Activated T-cell treated with anti-CD3 and anti-CD28 coated beads, Interleukin-2, amount 50 U/mL, for 24 hours (primary cell): ENCODE results near the gene LRMDA.
"Not testable (repeated sequence)": the region's sequence is repeated elsewhere in the genome, so short reads cannot be mapped to it uniquely, and the experiment has no call there.

Experiments used
- DNase-seq: peaks from one replicate; pipeline ENCODE4 v3.0.0-alpha.2; 2020
- H3K27ac Mint-ChIP-seq: 2 replicates; pipeline ENCODE4 v1.8.0; 2020; ENCODE audit warnings: mild to moderate bottlenecking, mixed read lengths
- H3K27me3 Mint-ChIP-seq: 2 replicates; pipeline ENCODE4 v1.8.0; 2020; ENCODE audit warnings: mixed read lengths
- H3K36me3 Mint-ChIP-seq: 2 replicates; pipeline ENCODE4 v1.8.0; 2020; ENCODE audit warnings: low read depth, mixed read lengths
- H3K4me1 Mint-ChIP-seq: 2 replicates; pipeline ENCODE4 v1.8.0; 2020; ENCODE audit warnings: low read depth, mixed read lengths
- H3K4me3 Mint-ChIP-seq: 2 replicates; pipeline ENCODE4 v1.8.0; 2020; ENCODE audit warnings: mild to moderate bottlenecking, moderate library complexity, mixed read lengths
- H3K9me3 Mint-ChIP-seq: 2 replicates; pipeline ENCODE4 v1.8.0; 2020; ENCODE audit warnings: mixed read lengths

Gene LRMDA

DNA sequence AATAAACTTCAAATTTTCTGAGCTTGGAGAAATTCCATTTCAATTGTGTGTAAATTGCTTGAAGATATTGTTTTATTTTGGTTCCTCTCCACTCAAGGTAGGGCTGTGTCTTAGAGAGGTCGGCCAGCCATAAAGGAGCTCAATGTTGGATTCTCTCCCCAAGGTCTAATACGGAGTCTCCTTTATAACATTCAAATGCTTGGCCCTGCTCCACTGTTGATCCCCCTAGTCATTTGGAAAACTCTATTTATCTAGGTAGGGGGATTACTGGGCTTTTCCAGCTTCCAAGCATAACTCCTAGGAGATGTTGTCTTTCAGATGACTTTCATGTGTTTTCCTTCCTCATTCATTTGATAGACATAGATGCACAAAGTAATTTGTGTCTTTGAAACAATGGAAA lies 170.9 kb downstream of the LRMDA start:
- Mint-ChIP-seq H3K9me3 (no peaks in the 10 kb centered on the region), H3K4me1 (no peaks in the 10 kb centered on the region), H3K27ac (no peak overlapping the region), H3K36me3 (no peaks in the 10 kb centered on the region), H3K4me3 (no peak overlapping the region), H3K27me3 (peaks cover 8% of the 10 kb centered on the region)
- no peak for DNase-seq

DNA sequence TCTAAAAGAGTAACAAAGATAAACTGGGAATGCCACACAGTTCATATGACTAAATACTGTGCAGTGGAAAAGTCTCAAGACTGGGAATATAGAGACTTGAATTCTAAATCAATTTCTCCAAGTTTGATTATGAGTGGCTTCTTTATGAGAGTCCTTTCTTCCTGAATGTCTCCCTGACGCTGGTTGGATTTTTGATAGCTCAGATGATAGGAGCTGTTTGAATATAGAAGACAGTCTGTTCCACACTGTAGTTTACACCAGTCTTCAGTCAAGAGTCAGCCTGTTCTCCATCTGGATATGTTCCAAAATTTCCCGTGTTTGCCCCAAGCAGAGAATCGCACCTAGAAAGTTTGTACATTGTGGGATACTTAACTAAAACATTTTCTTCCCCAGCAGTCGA lies 173.7 kb downstream of the LRMDA start:
- Mint-ChIP-seq H3K9me3 (no peaks in the 10 kb centered on the region), H3K27ac (no peak overlapping the region), H3K36me3 (no peaks in the 10 kb centered on the region), H3K4me3 (no peak overlapping the region), H3K4me1 (no peaks in the 10 kb centered on the region), H3K27me3 (peaks cover 5% of the 10 kb centered on the region)
- no peak for DNase-seq

DNA sequence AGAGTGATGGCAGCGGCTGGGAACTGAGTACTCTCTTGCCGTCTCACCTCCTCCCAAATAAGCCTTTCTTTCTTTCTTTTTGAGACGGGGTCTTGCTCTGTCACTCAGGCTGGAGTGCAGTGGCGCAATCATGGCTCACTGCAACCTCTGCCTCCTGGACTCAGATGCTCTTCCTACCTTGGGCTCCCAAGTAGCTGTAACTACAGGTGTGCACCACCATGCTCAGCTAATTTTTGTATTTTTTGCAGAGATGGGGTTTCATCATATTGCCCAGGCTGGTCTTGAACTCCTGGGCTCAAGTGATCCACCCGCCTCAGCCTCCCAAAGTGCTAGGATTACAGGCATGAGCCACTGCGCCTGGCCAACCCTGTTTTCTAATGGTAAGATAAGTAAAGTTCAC lies 174.4 kb downstream of the LRMDA start:
- not testable (repeated sequence) for H3K4me3 Mint-ChIP-seq, H3K9me3 Mint-ChIP-seq, H3K36me3 Mint-ChIP-seq, H3K27ac Mint-ChIP-seq, H3K4me1 Mint-ChIP-seq, DNase-seq, H3K27me3 Mint-ChIP-seq

DNA sequence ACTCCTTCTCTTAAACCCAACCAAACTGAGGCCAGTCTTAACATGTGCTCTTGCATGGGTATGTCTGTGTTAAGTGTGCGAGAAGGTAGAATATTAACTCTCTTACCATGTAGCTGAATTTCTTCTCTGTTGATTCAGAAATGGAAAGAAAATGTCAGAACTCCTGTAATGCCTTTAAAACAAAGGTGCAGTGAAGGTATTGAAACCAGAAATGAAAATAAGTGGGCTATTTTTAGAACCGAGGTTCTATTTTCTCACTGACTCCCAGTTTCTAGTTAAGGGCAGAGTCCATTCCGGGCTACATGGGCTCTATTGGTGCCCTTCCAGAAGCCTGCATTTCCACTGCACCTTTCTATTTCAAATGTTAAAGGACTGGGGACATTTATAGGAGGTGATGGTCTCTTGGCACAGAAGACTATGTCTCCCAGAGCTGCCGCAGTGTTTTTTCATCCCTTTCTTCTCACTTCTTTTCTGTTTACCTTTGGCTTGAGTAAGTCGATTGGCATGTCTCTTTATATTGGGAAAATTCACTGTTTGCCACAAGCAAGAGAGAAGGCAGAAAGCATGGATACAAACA lies 174.9 kb downstream of the LRMDA start:
- Mint-ChIP-seq H3K27ac (no peak overlapping the region), H3K4me1 (no peaks in the 10 kb centered on the region)

DNA sequence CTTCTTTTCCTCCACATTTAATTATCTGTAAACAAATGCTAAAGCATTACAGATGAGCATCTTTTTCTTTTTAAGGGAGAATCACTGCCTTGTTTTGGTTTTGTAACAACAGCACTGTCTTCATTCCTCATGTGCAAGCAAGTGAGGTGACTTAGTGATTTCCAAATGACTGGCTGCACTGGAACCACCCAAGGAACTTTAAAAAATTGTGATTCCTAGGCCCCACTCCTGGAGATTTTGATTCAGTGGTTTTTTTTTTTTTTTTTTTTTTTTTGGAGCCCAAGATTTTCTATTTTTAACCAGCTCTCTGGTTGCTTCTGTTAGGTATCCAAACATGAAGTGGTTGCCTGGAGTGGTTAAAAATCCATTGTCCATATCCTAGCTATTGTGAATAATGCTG lies 176.2 kb downstream of the LRMDA start:
- H3K4me1 Mint-ChIP-seq, result no peaks in the 10 kb centered on the region
- no peak overlapping the region for H3K4me3 Mint-ChIP-seq

More for the DNA sequence above, 174.9 kb downstream of the LRMDA start:
- no peak for DNase-seq
- peaks cover 9% of the 10 kb centered on the region for H3K27me3 Mint-ChIP-seq
- no peaks in the 10 kb centered on the region for H3K36me3 Mint-ChIP-seq
- H3K9me3 Mint-ChIP-seq, result no peaks in the 10 kb centered on the region
- no peak overlapping the region for H3K4me3 Mint-ChIP-seq

DNA sequence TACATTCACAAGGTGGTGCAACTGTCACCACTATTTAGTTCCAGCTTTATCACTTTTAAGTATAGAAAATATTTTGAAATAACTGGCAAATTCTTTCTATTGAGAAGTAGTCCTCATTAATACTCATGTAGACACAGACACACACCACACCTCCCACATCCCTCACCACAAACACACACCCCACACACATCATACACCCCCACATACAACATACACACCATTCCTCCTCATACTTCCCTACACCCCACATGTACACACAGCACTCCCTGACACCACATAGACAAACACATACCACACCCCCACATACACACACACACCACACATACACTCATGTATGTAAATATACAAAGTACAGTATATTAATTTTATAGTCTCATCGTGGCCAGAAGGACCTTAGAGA lies 178.8 kb downstream of the LRMDA start:
- DNase-seq, result no peak
- Mint-ChIP-seq H3K9me3 (no peaks in the 10 kb centered on the region), H3K27me3 (peaks cover 17% of the 10 kb centered on the region), H3K27ac (no peak overlapping the region), H3K36me3 (no peaks in the 10 kb centered on the region), H3K4me3 (no peak overlapping the region), H3K4me1 (no peaks in the 10 kb centered on the region)

More for the DNA sequence above, 176.2 kb downstream of the LRMDA start:
- Mint-ChIP-seq H3K36me3 (no peaks in the 10 kb centered on the region), H3K9me3 (no peaks in the 10 kb centered on the region), H3K27ac (no peak overlapping the region), H3K27me3 (peaks cover 9% of the 10 kb centered on the region)
- DNase-seq, result no peak

DNA sequence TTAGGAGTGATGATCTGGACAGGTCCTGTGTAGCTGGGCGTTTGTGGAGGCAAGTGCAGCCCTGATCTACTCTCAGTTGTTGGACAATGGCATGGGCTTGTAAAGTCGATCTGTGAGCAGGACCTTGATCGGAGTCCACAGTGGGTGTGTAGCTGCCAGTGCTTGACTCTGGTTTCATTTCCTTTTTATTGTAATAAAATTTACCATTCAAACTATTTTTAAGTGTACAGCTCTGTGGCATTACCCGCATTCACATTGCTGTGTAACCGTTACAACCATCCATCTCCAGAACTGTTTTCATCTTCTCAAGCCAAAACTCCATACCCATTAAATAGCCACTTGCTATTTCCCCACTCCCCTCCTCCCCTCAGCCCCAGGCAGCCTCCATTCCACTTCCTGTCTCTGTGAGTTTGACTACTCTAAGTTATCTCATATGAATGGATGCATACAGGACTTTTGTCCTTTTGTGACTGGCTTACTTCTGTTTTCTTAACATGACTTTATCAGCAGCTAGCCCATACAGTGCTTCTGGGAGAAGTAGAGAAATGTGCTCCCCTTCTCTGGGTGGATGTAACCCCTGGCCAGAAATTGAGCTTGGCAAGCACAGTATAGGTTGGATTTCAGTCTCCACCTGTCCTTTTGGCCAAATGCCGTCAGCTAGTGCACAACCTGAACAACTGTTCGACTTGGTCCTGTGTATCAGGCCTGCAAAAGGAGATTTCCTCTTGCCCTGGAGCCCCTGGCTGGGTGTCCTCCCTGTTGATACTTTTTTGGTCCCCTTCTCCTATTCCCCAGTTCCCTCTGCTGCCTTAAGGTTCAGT lies 180.0 kb downstream of the LRMDA start:
- no peak overlapping the region for H3K4me3 Mint-ChIP-seq
- H3K9me3 Mint-ChIP-seq, result no peaks in the 10 kb centered on the region
- DNase-seq, result no peak
- no peak overlapping the region for H3K27ac Mint-ChIP-seq
- no peaks in the 10 kb centered on the region for H3K4me1 Mint-ChIP-seq
- H3K36me3 Mint-ChIP-seq, result no peaks in the 10 kb centered on the region
- peaks cover 23% of the 10 kb centered on the region for H3K27me3 Mint-ChIP-seq

DNA sequence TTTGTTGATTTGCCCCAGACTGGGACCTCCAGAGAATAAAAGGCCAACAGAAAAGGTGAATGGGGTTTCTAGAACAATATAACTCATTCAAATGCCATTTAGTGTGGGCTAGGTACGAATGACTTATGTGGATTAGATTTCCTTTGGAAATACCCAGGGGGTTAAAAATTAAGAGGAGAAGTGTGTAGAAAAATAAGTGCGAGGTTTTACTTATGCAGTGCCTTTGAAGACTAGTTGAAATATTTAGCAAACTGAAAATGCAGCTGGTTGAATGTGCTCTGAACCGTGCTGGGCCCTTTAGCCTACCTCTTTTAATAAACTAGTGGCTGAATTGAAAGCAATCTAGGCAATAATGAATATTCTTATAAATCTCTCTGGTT lies 180.6 kb downstream of the LRMDA start:
- H3K9me3 Mint-ChIP-seq, result no peaks in the 10 kb centered on the region
- DNase-seq, result no peak
- H3K36me3 Mint-ChIP-seq, result no peaks in the 10 kb centered on the region
- H3K4me1 Mint-ChIP-seq, result no peaks in the 10 kb centered on the region
- peaks cover 27% of the 10 kb centered on the region for H3K27me3 Mint-ChIP-seq
- H3K4me3 Mint-ChIP-seq, result no peak overlapping the region
- no peak overlapping the region for H3K27ac Mint-ChIP-seq

DNA sequence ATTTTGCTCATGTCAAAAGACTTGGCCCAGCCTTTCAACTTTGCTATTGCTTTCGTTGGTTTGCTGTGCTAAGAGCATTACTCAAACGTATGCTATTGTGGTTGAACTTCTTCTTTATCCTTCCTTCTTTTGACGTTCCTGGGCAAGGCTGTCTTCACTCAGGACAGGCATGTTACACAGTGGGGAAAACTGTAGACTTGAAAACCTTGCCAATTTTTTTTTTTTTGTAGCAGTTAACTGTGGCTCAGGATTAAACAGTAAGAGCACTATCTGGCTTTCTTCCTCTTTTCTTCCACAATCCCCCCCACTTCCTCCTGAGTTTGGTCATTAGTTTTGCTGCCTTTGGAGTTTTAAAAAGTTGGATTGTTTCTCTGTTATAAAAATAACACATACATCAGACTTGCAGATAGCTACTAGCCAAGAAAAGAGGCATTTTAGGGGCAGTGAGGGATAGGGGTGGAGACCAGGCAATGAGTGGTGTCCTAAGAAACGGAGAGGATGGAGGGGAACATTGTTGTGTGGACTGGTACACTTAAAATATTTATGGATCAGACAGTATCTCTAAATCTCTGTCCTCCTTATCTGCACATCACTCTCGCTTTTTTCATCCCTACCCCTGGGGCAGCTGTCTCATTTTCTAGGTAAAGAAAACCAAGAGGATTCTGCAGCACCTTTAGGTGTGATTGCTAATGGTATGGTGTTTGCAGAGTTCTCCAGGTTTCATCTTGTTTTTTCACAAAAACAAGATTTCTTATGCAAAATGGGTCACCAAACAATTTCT lies 181.7 kb downstream of the LRMDA start:
- Mint-ChIP-seq H3K36me3 (no peaks in the 10 kb centered on the region), H3K27ac (no peak overlapping the region), H3K4me3 (no peak overlapping the region), H3K27me3 (peaks cover 27% of the 10 kb centered on the region), H3K4me1 (no peaks in the 10 kb centered on the region), H3K9me3 (no peaks in the 10 kb centered on the region)
- DNase-seq, result no peak

DNA sequence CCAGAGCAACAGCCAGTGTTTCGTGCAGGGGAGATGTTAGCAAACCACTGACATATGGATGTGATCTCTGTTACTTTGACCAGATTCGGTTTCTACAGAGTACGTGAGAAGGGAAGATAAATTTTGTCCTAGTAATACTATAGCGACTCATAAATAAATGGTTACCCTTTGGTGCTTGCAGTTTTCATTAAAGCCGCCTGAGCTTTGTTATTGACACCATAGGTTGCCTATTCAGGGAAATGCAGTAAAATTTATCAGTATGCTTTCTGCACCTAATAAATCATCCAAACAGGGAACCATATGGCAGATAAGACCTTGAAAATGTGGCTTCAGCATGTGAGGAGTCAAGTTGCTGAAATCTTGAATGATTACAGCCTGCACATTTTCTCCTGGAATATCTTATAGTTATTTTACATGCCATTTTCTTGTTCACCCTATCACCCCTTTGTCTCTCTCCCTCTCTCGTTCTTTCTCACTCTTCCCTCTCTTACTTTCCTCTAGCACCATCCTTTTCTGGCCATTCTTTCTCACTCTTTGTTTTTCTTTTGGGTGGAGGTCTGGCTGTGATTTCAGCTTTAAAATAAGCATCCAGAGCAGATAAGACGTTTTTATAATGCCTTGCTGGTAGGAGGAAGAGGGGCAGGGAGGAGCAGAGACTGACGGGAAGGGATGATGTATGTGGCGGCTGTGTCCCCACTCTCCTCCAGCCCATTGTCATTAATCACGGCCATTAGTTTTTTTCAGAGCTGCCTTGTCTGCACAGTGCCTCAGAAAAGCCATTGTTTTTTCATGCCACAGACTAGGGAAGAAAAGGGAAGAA lies 182.5 kb downstream of the LRMDA start:
- H3K9me3 Mint-ChIP-seq, result no peaks in the 10 kb centered on the region
- H3K27me3 Mint-ChIP-seq, result peaks cover 27% of the 10 kb centered on the region
- H3K27ac Mint-ChIP-seq, result no peak overlapping the region
- H3K36me3 Mint-ChIP-seq, result no peaks in the 10 kb centered on the region
- no peak overlapping the region for H3K4me3 Mint-ChIP-seq
- H3K4me1 Mint-ChIP-seq, result no peaks in the 10 kb centered on the region
- DNase-seq, result no peak

DNA sequence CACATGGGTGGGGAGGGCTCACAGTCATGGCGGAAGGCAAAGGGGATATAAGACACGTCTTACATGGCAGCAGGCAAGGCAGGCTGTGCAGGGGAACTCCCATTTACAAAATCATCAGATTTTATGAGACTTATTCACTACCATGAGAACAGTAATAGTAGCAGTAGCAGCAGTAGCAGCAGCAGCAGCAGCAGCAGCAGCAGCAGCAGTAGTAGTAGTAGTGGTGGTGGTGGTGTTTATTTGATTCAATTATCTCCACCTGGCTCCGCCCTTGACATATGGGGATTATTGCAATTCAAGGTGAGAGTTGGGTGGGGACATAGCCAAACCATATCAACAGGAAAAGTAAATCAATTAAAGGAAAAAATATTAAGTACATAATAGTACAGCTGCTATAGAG lies 184.7 kb downstream of the LRMDA start:
- Mint-ChIP-seq H3K4me3 (no peak overlapping the region), H3K36me3 (no peaks in the 10 kb centered on the region), H3K27me3 (peaks cover 28% of the 10 kb centered on the region), H3K4me1 (no peaks in the 10 kb centered on the region), H3K27ac (no peak overlapping the region), H3K9me3 (no peaks in the 10 kb centered on the region)
- DNase-seq, result no peak

DNA sequence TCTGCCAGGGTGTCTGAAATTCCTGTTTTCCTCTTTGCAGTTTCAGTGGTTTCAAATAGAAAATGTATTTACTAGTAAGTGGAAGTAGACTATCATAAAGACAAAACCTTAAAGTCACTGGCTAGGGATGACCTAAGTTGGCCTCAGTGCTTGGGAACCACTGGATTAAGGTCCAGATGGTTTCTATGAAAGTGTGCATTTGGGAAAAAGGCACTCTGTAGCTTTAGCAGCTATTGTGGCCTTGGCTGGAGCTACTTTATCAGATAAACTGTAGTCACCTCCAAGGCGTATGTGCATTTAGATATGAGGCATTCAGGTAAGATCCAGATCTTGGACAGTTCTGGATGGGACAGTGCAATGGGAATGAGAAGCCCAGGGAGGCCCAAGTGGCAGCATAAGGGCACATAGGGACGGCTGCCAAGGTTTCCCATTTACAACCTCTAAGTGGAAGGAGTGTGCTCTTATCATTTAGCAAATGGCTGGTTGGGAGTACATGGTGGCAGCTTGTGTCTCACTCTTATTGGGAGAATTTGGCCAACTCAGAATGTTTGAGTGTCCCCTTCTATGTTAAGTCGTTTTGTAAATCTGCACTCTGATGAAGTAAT lies 185.6 kb downstream of the LRMDA start:
- Mint-ChIP-seq H3K4me1 (no peaks in the 10 kb centered on the region), H3K36me3 (no peaks in the 10 kb centered on the region), H3K27me3 (peaks cover 31% of the 10 kb centered on the region), H3K27ac (no peak overlapping the region), H3K4me3 (no peak overlapping the region), H3K9me3 (no peaks in the 10 kb centered on the region)
- DNase-seq, result no peak

DNA sequence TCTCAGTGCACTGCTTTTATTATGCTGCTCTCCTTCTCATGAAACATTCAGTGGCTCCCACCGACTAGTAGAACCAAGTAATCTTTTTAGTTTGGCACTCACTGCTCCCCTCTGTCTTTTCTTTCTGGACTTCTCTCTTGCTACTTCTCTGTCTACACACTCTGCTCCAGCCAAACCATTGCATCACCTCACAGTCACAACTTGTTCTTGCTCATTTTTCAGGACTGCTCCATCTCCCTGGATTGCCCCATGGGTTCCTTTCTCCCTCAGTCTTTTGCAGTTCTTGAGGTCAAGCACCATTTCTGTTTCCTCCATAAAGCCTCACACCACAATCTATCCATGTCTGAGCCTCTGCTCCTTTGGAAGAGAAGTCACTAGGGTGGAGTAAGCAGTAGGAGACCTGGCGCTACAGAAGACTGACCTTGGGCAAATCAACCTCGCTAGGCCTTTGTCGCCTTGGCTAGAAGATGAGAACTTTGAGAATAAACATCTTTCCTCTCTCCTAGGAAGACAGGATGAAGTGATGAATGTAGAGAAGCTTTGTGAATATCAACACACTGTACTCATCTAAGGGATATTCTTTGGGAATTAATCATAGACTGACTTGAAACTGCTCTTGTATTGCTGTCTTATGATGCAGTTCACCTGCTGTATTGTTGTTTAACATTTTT lies 186.2 kb downstream of the LRMDA start:
- H3K4me3 Mint-ChIP-seq, result no peak overlapping the region
- no peaks in the 10 kb centered on the region for H3K36me3 Mint-ChIP-seq
- H3K27me3 Mint-ChIP-seq, result peaks cover 31% of the 10 kb centered on the region
- DNase-seq, result no peak
- no peaks in the 10 kb centered on the region for H3K9me3 Mint-ChIP-seq
- H3K27ac Mint-ChIP-seq, result no peak overlapping the region
- H3K4me1 Mint-ChIP-seq, result no peaks in the 10 kb centered on the region

DNA sequence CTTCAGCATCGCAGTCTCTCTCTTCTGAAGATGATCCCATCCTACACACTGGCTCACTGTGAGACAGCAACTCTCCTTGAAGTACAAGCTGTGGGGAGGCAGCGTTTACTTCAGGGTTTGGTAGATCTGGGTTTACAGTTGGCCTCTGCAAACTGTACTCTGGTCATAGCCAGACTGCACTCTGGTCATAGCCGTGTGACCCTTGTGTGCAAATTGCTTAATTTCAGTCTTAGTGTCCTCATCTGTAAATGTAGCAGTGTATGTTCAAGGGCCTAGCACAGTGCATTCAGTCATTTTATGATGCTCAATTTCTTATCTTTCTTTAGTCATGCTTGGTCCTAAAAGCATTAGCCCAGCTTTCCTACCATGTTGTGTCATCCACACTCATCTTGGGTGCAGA lies 188.2 kb downstream of the LRMDA start:
- Mint-ChIP-seq H3K27me3 (peaks cover 23% of the 10 kb centered on the region), H3K27ac (no peak overlapping the region), H3K4me3 (no peak overlapping the region), H3K9me3 (no peaks in the 10 kb centered on the region), H3K36me3 (no peaks in the 10 kb centered on the region), H3K4me1 (no peaks in the 10 kb centered on the region)
- no peak for DNase-seq
